ENCODE results near the gene ID2. TPM values are rescaled to one million over a fixed set of nuclear protein-coding genes. Genes with fewer than 3 reads are reported as not detected.

The ID2 gene, protein sequence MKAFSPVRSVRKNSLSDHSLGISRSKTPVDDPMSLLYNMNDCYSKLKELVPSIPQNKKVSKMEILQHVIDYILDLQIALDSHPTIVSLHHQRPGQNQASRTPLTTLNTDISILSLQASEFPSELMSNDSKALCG
- polyA plus RNA-seq = 449 TPM
- long read RNA-seq, donor 1, transcript ID2-204 (2 exons, 474 nt) = minor isoform, 7 of 132 reads
- long read RNA-seq, donor 1, transcript ID2-203 (3 exons, 1,362 nt) = major isoform, 123 of 132 reads
- long read RNA-seq, donor 1, partial matches to known transcripts = 0 of 132 reads
- long read RNA-seq, donor 1, other reads (novel, unspliced or antisense) = 0 of 132 reads
- long read RNA-seq, donor 2, transcript ID2-204 (2 exons, 474 nt) = minor isoform, 20 of 337 reads
- long read RNA-seq, donor 2, transcript ID2-203 (3 exons, 1,362 nt) = major isoform, 309 of 337 reads
- long read RNA-seq, donor 2, transcript ID2-202 (2 exons, 623 nt) = minor isoform, 7 of 337 reads
- long read RNA-seq, donor 2, partial matches to known transcripts = 0 of 337 reads
- long read RNA-seq, donor 2, other reads (novel, unspliced or antisense) = 0 of 337 reads
- long read RNA-seq, donor 3 = 0 reads
- long read RNA-seq, donor 4, transcript ID2-203 (3 exons, 1,362 nt) = major isoform, 50 of 51 reads
- long read RNA-seq, donor 4, partial matches to known transcripts = 0 of 51 reads
- long read RNA-seq, donor 4, other reads (novel, unspliced or antisense) = 0 of 51 reads
- long read RNA-seq, donor 5, transcript ID2-203 (3 exons, 1,362 nt) = major isoform, 129 of 152 reads
- long read RNA-seq, donor 5, transcript ID2-204 (2 exons, 474 nt) = minor isoform, 8 of 152 reads
- long read RNA-seq, donor 5, partial matches to known transcripts = 15 of 152 reads
- long read RNA-seq, donor 5, other reads (novel, unspliced or antisense) = 0 of 152 reads
- long read RNA-seq, donor 6, transcript ID2-204 (2 exons, 474 nt) = minor isoform, 18 of 482 reads
- long read RNA-seq, donor 6, transcript ID2-202 (2 exons, 623 nt) = minor isoform, 5 of 482 reads
- long read RNA-seq, donor 6, transcript ID2-203 (3 exons, 1,362 nt) = major isoform, 373 of 482 reads
- long read RNA-seq, donor 6, partial matches to known transcripts = 79 of 482 reads
- long read RNA-seq, donor 6, other reads (novel, unspliced or antisense) = 7 of 482 reads
- long read RNA-seq, donor 7, transcript ID2-203 (3 exons, 1,362 nt) = major isoform, 99 of 101 reads
- long read RNA-seq, donor 7, partial matches to known transcripts = 0 of 101 reads
- long read RNA-seq, donor 7, other reads (novel, unspliced or antisense) = 0 of 101 reads
- long read RNA-seq, donor 8, transcript ID2-203 (3 exons, 1,362 nt) = major isoform, 541 of 556 reads
- long read RNA-seq, donor 8, transcript ID2-202 (2 exons, 623 nt) = minor isoform, 8 of 556 reads
- long read RNA-seq, donor 8, transcript ID2-204 (2 exons, 474 nt) = minor isoform, 7 of 556 reads
- long read RNA-seq, donor 8, partial matches to known transcripts = 0 of 556 reads
- long read RNA-seq, donor 8, other reads (novel, unspliced or antisense) = 0 of 556 reads
- long read RNA-seq, donor 9, transcript ID2-204 (2 exons, 474 nt) = minor isoform, 27 of 552 reads
- long read RNA-seq, donor 9, transcript ID2-203 (3 exons, 1,362 nt) = major isoform, 512 of 552 reads
- long read RNA-seq, donor 9, transcript ID2-202 (2 exons, 623 nt) = minor isoform, 13 of 552 reads
- long read RNA-seq, donor 9, partial matches to known transcripts = 0 of 552 reads
- long read RNA-seq, donor 9, other reads (novel, unspliced or antisense) = 0 of 552 reads
- long read RNA-seq, donor 10, transcript ID2-204 (2 exons, 474 nt) = minor isoform, 20 of 542 reads
- long read RNA-seq, donor 10, transcript ID2-203 (3 exons, 1,362 nt) = major isoform, 437 of 542 reads
- long read RNA-seq, donor 10, partial matches to known transcripts = 76 of 542 reads
- long read RNA-seq, donor 10, other reads (novel, unspliced or antisense) = 5 of 542 reads
- long read RNA-seq, donor 11, transcript ID2-204 (2 exons, 474 nt) = minor isoform, 7 of 197 reads
- long read RNA-seq, donor 11, transcript ID2-203 (3 exons, 1,362 nt) = major isoform, 186 of 197 reads
- long read RNA-seq, donor 11, partial matches to known transcripts = 0 of 197 reads
- long read RNA-seq, donor 11, other reads (novel, unspliced or antisense) = 0 of 197 reads

DNA sequence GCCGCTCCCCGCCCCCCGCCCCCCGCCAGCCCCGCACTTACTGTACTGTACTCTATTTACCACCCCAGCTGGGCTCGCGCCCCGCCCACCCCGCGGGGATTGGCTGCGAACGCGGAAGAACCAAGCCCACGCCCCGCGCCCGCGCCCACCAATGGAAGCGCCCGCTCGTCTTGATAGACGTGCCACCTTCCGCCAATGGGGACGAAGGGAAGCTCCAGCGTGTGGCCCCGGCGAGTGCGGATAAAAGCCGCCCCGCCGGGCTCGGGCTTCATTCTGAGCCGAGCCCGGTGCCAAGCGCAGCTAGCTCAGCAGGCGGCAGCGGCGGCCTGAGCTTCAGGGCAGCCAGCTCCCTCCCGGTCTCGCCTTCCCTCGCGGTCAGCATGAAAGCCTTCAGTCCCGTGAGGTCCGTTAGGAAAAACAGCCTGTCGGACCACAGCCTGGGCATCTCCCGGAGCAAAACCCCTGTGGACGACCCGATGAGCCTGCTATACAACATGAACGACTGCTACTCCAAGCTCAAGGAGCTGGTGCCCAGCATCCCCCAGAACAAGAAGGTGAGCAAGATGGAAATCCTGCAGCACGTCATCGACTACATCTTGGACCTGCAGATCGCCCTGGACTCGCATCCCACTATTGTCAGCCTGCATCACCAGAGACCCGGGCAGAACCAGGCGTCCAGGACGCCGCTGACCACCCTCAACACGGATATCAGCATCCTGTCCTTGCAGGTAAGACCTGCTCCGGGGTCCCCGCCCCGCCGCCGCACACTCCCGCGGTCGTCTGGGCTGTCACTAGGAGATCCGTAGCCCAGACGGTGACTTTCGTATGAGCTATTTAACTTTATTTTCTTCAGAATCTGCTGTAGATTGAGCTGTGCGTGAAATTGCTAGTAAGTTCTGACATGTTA is at the start of gene ID2:
TSS of gene ID2 (plus strand) at position 271 of the 907 bp plus-strand sequence. CDS start at position 381, 110 bp downstream.
- H3K4me1 ChIP-seq (ENCODE audit: control insufficient read depth, insufficient read depth, low read length) = peaks cover 5% of the 10 kb centered on the region
- H3K9me3 ChIP-seq (ENCODE audit: control insufficient read depth, low read depth, low read length) = no peaks in the 10 kb centered on the region
- H3K27ac ChIP-seq (ENCODE audit: low read length) = peak within 1 kb of the TSS; percentile 99
- H3K4me3 ChIP-seq (ENCODE audit: low read length) = peak within 1 kb of the TSS; percentile 96
- DNase-seq = peak; percentile 99 to 100
- peaks cover 11% of the 10 kb centered on the region for H3K36me3 ChIP-seq (ENCODE audit: control insufficient read depth, insufficient read depth, low read length)
- H3K27me3 ChIP-seq (ENCODE audit: control insufficient read depth, insufficient read depth, low read length) = no peaks in the 10 kb centered on the region
- WGBS (ENCODE audit: insufficient coverage, low lambda C conversion rate) = 0% methylated on average over 1 of the region's 70 CpGs

DNA sequence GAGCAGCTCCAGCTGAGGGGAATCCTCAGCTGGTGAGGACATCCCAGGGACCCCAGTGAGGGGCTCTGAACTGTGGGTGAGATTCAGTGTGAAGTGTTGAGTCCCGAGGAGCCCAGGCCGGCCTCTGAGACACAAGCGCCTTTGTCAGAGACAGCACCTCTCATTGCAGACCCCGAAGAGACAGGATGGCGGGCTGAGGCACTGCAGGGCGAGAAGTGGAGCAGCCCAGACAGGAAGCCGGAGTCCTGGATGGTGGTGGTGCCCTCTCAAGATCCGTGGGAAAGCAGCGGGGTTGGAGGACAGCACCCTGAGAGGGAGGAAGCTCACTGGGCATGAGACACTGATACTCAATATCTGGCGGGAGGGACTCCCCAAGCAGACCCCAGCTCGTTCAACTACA is 49.1 kb upstream of the ID2 start:
- Histone ChIP-seq H3K27me3 (ENCODE audit: control insufficient read depth, insufficient read depth, low read length) (no peaks in the 10 kb centered on the region), H3K4me3 (ENCODE audit: low read length) (no peak overlapping the region), H3K4me1 (ENCODE audit: control insufficient read depth, insufficient read depth, low read length) (peaks cover 56% of the 10 kb centered on the region), H3K36me3 (ENCODE audit: control insufficient read depth, insufficient read depth, low read length) (no peaks in the 10 kb centered on the region), H3K9me3 (ENCODE audit: control insufficient read depth, low read depth, low read length) (no peaks in the 10 kb centered on the region), H3K27ac (ENCODE audit: low read length) (no peak overlapping the region)
- no CpG with 5 or more reads among the region's 11 CpGs for WGBS (ENCODE audit: insufficient coverage, low lambda C conversion rate)
- no peak for DNase-seq

DNA sequence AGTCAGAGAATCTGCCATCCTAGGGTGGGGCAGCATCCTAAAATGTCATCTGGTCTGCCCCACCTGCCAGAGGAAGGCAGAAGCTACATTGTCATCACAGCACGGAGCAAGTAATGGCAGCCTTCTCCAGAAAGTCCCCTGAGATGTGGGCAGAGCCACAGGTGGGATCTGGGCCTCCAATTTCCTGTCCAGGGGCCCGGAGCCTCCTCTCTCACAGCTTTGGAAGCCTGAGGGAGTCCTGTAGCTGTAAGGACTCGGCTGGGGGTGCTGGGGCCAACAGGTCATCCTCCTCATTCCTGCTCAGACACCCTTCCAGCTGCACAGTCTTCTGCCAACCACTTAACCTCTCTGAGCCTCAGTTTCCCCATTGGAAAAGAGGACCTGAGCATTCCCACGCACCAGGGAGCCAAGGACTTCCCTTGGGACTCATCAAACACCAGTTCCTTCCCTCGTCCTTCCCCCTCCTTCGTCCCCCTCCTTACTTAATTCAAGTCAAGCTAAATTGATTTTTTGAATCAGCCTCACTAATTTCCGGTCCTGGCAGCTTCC is 48.6 kb upstream of the ID2 start:
- no peak overlapping the region for H3K27ac ChIP-seq (ENCODE audit: low read length)
- DNase-seq = no peak
- H3K9me3 ChIP-seq (ENCODE audit: control insufficient read depth, low read depth, low read length) = no peaks in the 10 kb centered on the region
- H3K36me3 ChIP-seq (ENCODE audit: control insufficient read depth, insufficient read depth, low read length) = no peaks in the 10 kb centered on the region
- 3% methylated on average over 3 of the region's 7 CpGs for WGBS (ENCODE audit: insufficient coverage, low lambda C conversion rate)
- no peaks in the 10 kb centered on the region for H3K27me3 ChIP-seq (ENCODE audit: control insufficient read depth, insufficient read depth, low read length)
- H3K4me1 ChIP-seq (ENCODE audit: control insufficient read depth, insufficient read depth, low read length) = peaks cover 55% of the 10 kb centered on the region
- H3K4me3 ChIP-seq (ENCODE audit: low read length) = no peak overlapping the region

DNA sequence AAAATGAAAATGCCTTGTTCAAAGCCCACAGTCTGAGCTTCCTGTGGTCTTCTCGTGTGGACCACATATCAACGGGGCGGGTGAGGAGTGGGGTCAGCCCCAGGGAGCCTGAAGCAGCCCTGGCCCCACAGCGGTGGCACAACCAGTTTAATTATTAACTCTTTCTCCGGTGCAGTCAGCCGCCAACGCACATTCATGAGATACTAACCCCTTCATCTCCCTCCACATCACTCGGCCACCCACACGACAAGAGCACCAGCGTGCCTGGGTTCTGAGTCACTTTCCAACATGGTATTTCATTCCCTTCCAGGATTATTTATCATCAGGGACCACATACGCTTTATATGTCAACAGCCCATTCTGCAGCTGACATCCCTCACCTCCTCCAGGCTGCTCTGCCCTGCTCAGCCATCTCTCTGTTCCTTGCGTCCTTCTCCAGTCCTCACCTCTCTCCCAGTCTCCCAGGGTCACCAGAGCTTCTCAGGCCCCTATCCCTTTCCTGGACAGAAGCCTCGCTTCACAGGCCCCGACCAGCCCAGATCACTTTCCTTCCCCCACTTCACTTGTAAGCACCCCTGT is 48.0 kb upstream of the ID2 start:
- Histone ChIP-seq H3K4me3 (ENCODE audit: low read length) (no peak overlapping the region), H3K4me1 (ENCODE audit: control insufficient read depth, insufficient read depth, low read length) (peaks cover 52% of the 10 kb centered on the region), H3K27ac (ENCODE audit: low read length) (peak overlapping the region; percentile 67), H3K27me3 (ENCODE audit: control insufficient read depth, insufficient read depth, low read length) (no peaks in the 10 kb centered on the region), H3K9me3 (ENCODE audit: control insufficient read depth, low read depth, low read length) (no peaks in the 10 kb centered on the region), H3K36me3 (ENCODE audit: control insufficient read depth, insufficient read depth, low read length) (no peaks in the 10 kb centered on the region)
- 40% methylated on average over 2 of the region's 14 CpGs for WGBS (ENCODE audit: insufficient coverage, low lambda C conversion rate)
- peak; percentile 77 to 87 for DNase-seq

DNA sequence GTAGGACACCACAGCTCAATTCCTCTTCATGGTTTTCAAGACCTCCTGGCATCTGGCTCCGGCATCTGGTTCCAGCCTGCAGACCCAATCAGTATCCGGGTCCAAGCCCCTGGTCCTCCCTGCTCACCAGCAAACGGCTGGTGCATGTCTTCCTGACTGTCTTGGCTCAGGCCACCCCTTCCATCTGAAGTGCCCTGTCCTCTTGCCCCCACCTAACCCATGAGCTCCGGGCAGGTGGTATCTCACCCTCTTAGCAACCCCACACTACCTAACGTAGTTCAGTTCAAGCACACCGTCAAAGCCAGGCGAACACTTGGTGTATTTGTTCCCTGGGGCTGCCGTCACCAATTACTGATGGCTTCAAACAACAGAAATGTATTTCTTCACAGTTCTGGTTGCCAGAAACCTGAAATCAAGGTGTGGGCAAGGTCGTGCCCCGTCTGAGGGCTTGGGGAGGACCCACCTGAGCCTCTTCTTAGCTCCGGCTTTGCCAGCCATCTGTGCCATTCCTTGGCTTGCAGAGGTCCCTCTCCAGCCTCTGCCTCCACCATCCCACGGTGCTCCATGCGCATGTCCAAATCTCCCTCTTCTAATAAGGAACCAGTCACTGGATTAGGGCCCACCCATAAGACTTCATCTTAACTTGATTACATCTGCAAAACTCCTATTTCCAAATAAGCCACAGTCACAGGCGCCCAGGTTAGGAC is 47.2 kb upstream of the ID2 start:
- peak overlapping the region; percentile 67 for H3K27ac ChIP-seq (ENCODE audit: low read length)

DNA sequence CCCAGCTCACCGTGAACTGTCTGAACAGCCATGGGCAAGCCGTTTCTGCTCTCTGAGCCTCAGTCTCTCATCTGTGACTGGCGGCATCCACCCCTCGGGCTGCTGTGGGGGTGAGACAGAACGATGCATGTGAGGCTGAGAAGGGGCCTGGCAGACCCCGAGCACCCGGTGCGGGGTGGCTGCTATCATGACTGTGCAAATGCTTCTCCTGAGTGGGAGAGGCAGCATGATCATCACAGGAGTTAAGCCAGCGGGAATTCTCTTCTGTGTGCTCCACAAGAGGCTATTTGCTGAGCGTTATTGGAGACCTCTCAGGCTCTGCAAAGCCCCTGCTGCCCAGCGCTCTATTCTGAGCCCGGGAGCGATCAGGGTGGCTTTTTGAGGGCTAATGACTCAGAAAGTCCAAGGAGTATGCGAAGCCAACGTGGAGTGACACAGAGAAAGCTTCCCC is 45.8 kb upstream of the ID2 start:
- Histone ChIP-seq H3K4me3 (ENCODE audit: low read length) (no peak overlapping the region), H3K9me3 (ENCODE audit: control insufficient read depth, low read depth, low read length) (no peaks in the 10 kb centered on the region), H3K4me1 (ENCODE audit: control insufficient read depth, insufficient read depth, low read length) (peaks cover 37% of the 10 kb centered on the region), H3K27me3 (ENCODE audit: control insufficient read depth, insufficient read depth, low read length) (no peaks in the 10 kb centered on the region), H3K36me3 (ENCODE audit: control insufficient read depth, insufficient read depth, low read length) (no peaks in the 10 kb centered on the region), H3K27ac (ENCODE audit: low read length) (no peak overlapping the region)
- no CpG with 5 or more reads among the region's 15 CpGs for WGBS (ENCODE audit: insufficient coverage, low lambda C conversion rate)
- no peak for DNase-seq

More for the DNA sequence above, 47.2 kb upstream of the ID2 start:
- H3K9me3 ChIP-seq (ENCODE audit: control insufficient read depth, low read depth, low read length) = no peaks in the 10 kb centered on the region
- no peak for DNase-seq
- H3K27me3 ChIP-seq (ENCODE audit: control insufficient read depth, insufficient read depth, low read length) = no peaks in the 10 kb centered on the region
- no CpG with 5 or more reads among the region's 14 CpGs for WGBS (ENCODE audit: insufficient coverage, low lambda C conversion rate)
- H3K4me3 ChIP-seq (ENCODE audit: low read length) = no peak overlapping the region
- no peaks in the 10 kb centered on the region for H3K36me3 ChIP-seq (ENCODE audit: control insufficient read depth, insufficient read depth, low read length)
- peaks cover 44% of the 10 kb centered on the region for H3K4me1 ChIP-seq (ENCODE audit: control insufficient read depth, insufficient read depth, low read length)

DNA sequence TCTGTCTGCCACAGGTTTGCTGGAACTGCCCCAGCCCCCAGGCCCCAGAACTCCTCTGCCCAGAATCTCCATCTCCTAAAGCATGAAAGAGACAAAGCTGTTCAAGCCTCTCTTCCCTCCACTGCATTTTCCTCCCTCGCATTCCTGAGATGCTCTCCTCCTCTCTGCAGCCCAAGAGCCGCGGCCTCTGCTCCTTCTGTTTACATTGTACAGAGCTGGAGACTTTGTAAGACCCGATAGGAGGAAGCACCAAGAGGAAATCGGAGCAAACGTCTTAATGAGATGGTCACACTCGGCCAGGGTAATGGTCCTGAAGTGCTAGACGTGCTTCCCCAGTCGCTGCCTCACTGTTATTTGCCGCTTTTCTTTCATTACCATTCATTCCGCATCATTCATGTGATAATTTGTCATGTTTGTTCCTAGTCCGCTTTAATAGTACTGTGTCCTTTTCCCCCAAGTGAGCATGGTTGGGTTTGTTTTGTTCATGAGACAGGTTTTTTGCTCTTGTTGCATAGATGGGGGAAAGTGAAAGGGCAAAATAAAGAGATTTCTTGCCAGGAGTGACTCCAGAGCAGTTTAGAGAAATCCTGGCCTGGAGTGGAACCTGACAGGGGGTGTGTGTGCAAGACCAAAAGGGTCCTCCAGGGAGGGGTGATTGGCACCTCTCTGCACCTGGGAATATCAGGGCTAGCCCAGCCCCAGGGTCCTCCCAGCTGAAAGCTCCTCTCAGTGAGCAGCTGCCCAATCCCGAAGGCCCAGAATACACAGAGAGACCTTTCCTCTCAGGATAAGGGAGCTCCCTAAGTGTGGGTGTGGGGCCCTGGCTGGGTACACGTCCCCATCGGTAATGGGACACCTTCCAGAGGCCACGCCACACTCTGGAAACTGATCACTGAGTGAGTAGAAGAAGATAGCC is 44.9 kb upstream of the ID2 start:
- no CpG with 5 or more reads among the region's 16 CpGs for WGBS (ENCODE audit: insufficient coverage, low lambda C conversion rate)
- DNase-seq = peak in 1 of 2 donors; percentile 47
- H3K27ac ChIP-seq (ENCODE audit: low read length) = no peak overlapping the region

More for the DNA sequence above, 44.9 kb upstream of the ID2 start:
- Histone ChIP-seq H3K36me3 (ENCODE audit: control insufficient read depth, insufficient read depth, low read length) (no peaks in the 10 kb centered on the region), H3K4me1 (ENCODE audit: control insufficient read depth, insufficient read depth, low read length) (peaks cover 42% of the 10 kb centered on the region), H3K4me3 (ENCODE audit: low read length) (no peak overlapping the region), H3K27me3 (ENCODE audit: control insufficient read depth, insufficient read depth, low read length) (no peaks in the 10 kb centered on the region), H3K9me3 (ENCODE audit: control insufficient read depth, low read depth, low read length) (no peaks in the 10 kb centered on the region)
